GM12873 (cell line): ENCODE measurements around the gene GMFB.

Experiments used
- CTCF ChIP-seq: IDR thresholded peaks from 2 replicates; pipeline ENCODE4 v1.5.1; 2012; ENCODE audit warnings: low read depth, mild to moderate bottlenecking, moderate library complexity, low read length, control low read depth; ENCODE audit not compliant: insufficient read depth; ENCODE audit errors: missing control alignments

GMFB gene

DNA sequence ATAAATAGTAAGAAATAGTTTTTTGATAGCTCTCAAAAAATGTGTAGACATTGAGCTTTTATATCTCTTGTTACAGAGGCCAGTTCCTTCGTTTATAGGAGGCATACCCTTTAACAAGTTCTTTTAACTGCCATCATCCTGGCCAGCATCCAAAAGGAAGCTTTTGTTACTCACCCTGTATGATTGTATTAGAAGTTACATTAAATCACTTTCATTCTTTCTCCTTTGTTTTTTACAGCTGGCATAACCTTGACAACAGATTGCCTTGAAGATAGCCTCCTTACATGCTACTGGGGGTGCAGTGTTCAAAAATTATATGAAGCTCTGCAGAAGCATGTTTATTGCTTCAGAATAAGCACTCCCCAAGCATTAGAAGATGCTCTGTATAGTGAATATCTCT is 41.0 kb upstream of the GMFB start:
- no peak for TF ChIP-seq CTCF

DNA sequence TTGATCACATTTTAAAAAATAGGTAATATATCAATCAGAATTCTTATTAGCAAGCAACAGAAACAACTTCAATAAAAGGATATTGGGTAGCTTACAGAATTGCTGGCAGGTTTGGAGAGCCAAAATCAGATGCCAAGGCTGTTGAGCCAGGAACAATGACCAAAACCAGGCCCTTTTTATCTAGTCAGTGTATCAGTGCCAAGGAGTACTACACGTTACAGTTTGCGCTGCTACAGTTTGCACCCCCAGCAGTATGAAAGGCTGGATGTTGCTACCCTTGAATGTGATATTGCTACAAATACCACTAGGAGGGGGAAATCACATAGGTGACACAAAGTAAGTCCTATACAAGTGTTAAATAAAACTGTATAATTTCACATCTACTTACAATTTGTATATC is 40.2 kb upstream of the GMFB start:
- no peak for TF ChIP-seq CTCF

- no peak for TF ChIP-seq CTCF
Observed at GRCh38 chr14:54524410-54524809, 35.6 kb upstream of the GMFB start.

GRCh38 chr14:54516709-54517108 is 27.9 kb upstream of the GMFB start:
- TF ChIP-seq CTCF, result no peak

- no peak for TF ChIP-seq CTCF
Observed at GRCh38 chr14:54515670-54516069, 26.9 kb upstream of the GMFB start.

DNA sequence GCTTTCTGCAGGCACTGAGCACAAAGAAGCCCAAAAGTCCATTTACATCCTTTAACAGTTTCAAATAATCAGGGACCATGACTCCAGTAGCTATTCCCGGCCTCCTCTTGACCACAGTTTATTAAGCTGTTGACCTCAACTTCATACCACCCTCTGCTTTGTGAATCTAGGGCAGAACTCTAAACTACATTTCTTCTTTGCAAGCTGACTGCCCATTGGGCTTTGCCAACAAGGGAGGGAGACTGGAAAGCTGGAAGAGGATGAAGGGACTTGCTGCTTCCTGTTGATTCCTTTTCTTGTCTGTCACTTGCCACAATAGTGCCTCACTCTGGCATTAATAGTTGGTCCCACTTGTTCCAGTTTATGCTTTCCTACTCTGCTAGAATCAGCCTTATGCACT is 23.6 kb upstream of the GMFB start:
- no peak for TF ChIP-seq CTCF

- TF ChIP-seq CTCF, result peak; percentile 29
Observed at GRCh38 chr14:54509546-54510501, 21.0 kb upstream of the GMFB start, which contains the start of gene CGRRF1. CGRRF1 (plus strand) TSS chr14:54509906; CDS start chr14:54509960, 54 bp downstream.
